GM21529 (cell line): ENCODE results near the gene CALCR.
A peak's percentile ranks its signal among the peaks of the same experiment; 100 is the strongest.

ENCODE experiments used
- ATAC-seq: cut with Tn5 transposase; IDR thresholded peaks from one replicate; pipeline ENCODE4 v1.9.1; 2021; ENCODE audit not compliant: unreplicated experiment

Gene CALCR

DNA sequence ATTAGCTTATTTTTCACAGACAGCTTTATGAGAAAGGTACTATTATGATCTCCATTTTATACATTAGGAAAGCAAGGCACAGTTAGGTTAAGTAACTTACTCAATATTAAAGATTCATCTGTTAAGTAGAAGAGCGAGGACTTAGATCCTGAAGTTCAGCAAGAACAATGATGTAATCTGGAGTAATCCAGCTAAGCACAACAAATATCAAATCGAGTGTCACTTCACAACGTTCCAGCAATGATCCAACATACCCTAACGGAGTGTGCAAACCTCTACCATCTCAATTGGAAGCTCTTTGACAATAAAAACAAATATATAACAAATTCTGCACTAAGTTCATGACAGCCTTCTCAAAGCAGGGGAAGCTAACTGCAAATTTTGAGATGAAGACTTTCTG lies 121.3 kb downstream of the CALCR start:
- ATAC-seq: no peak

DNA sequence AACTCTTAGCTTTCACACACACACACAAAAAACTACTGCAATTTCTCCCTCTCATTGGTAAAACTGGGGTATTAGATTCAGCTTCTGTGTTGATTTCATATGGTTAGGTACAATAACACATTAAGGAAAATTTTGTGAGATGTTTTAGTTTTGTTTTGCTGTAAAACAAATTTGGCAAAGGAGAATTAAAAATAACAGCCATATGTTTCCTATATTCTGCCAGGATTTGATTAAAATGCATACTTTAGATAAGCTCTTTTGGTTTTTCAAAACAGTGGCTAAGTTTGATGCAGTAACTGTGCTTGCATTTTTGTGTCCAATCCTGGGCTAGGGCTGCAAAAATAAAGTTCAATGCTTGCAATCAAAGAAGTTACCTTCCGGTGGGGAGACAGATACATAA lies 126.3 kb downstream of the CALCR start:
- ATAC-seq: no peak

DNA sequence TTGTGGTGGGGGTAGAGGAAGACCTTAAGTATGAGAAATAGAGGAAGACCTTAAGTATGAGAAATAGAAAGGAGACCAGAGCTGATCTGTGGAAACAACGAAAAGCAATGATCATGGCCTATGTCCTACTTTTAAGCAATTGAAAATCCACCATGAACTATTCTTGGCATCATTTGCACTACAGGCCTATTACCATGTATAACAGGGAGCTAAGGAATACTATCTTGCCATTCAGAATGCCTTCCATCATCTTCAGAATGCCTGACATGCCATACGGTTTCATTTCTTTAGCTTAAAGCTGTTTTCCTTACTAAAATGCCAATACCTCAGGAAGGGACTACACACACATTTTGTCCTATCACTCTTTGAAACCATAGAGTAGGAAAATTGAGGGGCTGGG lies 127.0 kb downstream of the CALCR start:
- ATAC-seq: no peak

DNA sequence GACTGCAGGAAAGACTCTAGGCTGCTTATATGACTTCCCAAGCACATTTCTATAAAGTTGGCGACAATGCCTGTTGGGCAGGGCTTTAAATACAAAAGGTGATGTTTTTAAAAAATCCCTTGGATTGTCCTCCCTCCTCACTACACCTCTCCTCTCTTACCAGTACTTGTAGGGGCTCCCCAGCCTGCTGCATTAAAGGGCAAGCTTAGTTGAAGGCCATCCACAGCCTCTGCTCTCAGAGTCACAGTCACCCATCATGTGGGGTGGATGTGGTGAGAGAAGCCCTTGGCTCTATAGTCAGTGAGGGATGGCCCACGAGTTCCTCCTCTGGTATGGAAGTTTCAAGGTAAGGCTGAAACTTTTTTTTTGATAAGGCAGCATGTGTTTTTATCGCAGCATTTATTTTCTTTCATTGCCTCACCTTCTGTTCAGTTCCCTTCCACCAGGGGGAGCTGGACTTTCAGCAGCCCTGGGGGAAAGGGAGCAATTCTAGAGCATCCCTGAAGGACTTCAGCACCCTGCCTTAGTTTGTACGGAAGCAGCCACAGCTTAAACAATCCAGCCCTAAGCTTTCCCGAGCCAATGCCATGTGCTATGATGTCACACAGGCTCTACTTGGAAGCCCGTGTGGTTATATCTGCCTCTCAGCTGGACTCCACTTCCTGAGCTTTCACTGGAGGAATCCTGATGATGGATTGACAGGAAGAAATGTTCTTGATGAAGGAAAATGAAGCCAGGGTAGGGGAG lies 131.9 kb downstream of the CALCR start:
- ATAC-seq: peak; percentile 88

DNA sequence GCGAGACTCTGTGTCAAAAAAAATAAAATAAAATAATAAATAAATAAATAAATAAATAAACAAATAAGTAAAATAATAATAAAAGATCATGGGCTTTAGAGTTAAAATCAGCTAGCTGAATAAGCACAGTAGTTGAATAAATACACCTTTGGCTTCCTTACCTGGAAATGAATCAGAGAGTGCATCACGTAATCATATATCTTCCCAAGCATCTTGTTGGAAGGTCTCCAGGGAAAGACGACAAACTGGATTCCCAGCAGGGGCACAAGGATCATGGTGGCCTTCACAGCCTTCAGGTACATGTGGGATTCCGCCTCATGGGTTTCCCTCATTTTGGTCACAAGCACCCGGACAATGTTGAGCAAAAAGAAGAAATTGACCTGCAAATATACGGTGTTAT lies 138.7 kb downstream of the CALCR start:
- no peak for ATAC-seq

DNA sequence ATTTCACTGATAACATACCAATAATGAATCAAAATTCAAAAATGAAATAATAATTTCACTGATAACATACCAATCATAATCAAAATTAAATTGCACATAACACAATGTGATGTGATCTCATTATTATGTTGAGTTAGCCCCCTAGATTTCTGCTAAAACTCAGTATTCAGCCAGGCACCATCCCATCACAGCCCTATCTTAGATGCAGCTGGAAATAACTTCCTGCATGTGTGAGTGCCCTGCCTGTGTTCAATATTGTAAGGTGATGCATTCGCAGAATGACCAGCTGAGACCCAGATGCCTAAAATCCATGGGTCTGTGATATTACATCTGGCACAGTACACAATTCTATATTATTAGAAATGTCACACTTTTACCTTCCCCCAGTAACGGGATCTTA lies 142.4 kb downstream of the CALCR start:
- ATAC-seq: no peak

DNA sequence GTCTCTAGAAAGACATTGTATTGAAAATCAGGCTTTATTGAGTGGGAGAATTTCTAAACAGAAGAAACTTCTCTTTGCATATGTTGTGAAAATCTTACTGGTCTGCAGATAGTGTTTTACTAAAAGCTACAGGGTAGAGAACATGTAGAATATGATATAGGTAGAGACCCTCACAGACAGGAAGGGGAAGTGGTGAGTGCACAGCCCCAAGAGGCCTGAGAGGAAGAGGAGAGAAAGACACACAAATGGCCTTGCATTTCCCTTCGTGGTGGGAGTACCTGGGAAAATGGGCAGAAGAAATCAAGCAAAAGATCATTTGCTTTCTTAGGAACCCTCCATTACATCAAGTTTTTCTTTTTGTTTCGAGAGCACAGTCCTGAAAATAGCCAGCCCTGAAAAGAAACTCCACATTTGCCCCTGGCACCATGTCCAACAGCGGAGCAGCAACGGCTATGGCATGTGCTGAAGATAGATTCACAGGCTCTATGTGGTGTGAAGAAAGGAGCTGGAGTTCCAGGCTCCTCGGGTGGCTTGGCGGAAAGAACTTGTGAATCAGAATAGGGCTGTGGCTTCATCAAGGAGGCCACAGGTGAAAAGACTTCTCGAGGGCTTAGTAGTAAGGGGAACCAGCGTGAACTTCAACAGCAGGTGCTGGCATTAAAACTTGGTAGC lies 143.5 kb downstream of the CALCR start:
- ATAC-seq: no peak

DNA sequence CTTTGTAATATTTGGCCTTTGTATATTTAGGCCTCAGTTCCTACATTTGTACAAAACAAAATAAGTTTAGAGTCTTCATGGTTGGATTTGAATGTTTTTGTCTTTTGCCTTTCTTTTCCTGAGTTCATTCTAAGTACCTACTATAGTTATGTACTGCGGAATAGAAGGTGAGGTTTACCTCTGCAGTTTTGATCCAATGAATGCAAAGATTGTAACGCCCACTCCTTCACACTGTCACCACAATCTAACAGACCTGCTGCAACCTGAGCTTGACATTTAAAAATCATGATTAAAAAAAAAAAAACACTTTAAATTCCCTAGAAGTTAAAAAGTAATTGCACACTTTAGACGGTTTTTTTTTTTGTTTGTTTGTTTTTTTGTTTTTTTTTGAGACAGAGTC lies 145.0 kb downstream of the CALCR start:
- no peak for ATAC-seq

DNA sequence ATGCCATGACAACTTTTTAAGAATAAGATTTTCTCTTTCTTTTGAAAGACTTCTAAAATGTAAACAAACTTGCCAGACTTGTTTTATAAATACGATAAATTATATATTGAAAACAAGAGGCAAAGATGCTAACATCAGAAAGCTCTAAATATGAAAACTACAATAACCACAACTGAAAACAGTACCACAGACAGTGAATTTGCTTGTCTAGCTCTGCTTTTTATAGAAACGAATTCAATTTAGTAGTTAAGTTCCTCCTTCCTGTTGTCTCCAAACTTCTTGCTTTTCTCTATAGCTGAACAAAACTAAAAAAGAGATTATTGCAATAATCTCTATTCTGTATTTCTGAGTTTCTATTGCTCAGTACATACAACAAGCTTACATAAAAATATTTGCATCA lies 147.4 kb downstream of the CALCR start:
- ATAC-seq: no peak

DNA sequence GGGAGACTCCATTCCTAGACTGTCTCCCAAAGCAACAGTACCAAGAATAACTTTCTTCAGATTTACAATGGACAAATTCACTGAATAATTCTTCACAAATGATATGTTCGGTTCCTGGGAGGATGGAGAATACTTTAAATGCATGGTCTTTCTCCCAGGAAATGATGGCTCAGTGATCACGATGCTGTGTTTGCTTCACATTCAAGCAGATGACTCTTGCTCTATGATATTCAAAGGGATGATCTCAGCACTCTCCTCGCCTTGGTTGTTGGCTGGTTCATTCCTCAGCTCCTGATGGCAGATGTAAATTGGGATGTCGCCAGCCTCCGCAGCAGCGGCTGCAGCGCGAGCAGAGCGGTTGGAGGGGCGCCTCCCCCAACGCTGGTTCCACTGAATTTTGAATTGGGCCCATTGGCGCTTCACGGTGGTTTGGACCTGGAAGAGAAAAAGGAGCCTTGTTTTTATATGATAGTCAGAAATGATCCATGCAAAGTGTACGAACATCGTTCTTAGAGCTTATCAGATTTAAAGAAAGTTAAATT lies 148.3 kb downstream of the CALCR start:
- no peak for ATAC-seq

DNA sequence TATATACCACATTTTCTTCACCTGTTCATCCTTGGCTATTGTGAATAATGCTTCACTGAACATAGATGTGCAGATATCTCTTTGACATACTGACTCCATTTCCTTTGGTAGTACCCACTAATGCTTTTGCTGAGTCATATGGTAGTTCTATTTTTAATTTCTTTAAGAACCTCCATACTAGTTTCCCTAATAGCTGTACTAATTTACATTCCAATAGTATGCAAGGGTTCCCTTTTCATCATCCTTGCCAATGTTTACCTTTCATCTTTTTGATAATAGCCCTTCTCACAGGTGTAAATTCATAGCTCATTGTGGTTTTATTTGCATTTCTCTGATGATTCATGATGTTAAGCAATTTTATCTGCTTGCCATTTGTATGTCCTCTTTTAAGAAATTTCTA lies 159.9 kb downstream of the CALCR start:
- no peak for ATAC-seq

DNA sequence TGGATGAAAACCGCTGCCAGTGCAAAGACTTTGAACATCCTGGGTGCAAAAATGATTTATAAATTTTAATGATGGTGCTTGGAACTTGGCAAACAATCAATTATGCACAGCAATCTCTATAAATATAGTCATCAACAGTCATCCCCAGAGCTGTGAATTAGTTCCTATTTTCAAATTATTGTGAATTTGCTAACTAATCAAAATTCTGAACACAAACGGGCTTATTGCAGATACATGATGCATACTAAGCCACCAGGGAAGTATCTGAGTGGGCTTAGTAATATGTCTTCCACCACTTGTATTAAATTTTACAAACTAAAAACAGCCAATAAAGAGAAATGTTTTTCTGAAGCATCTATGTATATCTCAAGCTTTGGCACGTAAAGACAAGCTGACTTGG lies 165.2 kb downstream of the CALCR start:
- no peak for ATAC-seq

DNA sequence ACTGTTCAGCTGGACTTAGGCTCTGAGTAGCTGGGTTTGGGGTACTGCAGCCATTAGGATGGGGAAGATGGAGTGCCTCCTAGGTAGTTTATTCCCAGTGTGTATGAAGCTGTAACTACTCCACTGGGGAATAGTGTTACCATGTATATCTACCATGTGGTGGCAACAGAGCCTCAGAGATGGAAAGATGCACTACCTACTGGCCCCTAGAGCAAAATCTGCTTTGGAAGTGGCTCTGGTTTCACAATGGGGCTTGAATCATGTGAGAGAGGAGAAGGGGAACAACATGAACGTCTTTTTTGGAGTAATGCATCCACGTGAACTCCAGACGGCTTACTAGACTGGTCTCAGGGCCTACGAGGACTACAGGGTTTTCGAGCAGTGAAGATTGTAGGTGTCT lies 167.3 kb downstream of the CALCR start:
- ATAC-seq: no peak

DNA sequence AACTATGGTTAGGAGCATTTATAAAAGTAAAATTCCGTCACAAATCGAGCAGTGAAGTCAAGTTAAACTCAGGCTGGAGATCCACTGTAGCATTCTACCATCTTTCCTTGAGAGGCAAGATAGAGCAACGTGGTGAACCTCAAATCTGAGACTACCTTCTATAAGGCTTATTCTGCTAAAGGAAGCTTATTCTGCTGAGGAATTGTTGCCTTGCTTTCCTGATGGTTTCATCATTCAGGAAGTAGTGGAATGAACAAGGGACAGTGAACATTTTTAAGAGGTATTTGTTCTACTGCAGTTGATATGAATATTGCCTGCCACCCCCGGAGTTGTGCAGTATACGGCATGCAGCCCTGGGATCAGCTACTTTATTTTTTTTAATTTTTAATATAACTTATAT lies 171.6 kb downstream of the CALCR start:
- ATAC-seq: no peak

DNA sequence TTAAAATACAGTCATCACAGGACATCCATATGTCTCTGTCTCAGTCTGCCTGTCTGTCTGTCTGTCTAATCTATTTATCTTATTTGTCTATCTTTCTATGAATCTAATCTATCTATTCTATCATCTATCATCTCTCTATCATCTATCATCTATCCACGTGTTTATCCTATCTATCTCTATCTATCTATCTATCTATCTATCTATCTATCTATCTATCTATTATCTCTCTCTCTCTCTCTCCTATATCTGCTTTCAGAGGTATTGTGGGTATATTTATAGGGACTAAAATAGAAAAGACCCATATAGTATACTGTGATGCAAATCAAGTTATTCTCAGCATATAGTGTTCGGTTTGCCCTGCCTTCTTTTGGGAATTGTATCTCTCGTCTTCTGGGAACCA lies 174.9 kb downstream of the CALCR start:
- no peak for ATAC-seq

DNA sequence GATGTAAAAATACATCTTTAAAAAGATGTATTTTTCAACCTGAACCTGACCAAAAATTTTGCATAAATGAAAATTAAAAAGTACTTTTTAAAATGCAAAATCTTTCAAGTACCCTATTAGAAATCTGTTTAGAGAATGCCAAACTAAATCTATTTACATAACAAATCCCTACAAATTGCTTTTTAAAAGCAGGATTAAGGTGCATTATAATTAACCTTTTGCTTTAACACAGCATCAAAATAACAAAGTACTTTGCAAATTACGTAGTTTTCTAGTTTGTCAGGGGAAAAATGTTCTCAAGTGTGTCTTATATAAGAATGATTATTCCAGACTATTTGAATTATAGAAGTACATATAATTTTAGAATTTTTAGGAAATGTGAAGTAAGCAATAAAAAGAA lies 181.5 kb downstream of the CALCR start:
- no peak for ATAC-seq

DNA sequence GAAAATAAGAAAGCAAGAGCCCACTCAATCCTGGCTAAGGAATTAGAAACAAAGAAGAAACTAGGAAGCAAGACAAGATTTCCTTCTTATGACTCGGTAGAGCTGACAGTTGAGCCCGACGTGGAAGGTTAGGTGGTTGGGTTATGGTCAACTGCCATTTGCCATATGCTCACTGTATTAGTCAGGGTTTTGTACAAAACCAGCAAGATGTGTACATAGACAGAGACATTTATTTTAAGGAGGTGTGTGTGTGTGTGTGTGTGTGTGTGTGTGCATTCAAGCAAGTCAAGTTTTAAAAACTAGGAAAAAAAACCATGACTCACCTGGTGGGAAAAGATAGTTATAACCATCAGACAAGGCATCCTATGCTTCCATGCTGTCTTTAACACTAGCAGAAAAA lies 183.9 kb downstream of the CALCR start:
- ATAC-seq: no peak

DNA sequence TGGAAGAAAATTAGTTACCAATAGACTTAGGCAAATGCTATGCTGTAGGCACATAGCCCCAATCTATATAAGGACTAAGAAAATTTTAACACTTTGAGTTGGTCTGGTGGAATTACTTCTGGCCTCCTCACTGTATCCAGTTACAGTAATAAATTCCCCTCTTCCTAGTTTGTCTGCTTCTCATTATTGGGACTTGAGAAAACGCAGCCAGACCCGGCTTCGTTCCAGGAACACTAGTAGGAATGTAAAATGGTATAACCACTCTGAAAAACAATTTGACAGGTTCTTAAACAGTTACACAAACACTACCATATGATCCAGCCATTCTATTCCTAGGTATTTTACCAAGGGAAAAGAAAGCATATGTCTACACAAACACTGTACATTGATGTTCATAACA lies 192.2 kb downstream of the CALCR start:
- ATAC-seq: no peak

DNA sequence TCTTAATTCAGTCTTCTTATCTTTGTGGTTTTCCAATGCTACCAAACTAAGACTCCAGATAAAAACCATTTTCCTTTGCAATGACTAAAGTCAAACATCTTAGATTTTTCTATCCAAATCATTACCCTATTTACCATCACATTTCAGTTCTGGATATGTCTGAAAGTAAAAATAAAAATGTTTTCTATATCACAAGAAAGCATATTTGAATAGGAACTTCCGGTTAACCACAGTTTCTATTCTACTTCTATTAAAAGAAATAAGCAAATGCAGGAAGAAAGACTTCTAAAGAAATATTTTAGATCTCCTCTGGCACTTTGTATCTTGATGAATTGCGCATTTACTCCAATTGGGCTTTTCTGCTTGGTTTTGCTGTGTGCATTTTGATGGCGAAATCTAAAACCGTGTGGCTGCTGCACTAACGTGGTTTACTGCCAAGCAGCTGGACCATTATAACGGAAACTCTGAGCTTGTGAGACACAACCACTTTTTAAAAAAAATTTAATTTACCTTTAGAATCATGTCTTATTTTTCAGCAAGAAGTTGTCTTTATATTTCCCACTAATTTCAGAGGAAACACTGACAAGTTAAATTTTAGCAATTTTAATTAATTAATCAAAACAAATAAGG lies 196.3 kb downstream of the CALCR start:
- peak; percentile 60 for ATAC-seq

DNA sequence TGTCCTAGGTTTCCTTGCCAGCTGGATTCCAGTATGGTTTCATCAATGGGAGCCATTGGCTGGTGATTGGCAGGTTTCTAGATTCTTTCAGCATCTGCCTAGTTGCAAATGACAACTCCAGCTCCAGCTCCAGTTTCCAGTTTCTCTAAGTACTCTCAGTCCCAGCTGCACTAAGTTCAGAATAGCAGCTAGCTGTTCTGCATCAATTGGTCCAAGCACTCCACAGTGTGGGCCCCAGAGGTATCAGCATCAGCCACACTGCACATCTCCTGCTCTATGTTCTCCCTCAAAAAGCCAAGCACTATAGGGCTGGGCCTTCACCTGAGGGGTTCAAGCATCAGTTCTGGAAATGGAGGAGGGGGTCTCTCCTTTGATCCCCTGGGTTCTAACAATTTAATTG lies 198.9 kb downstream of the CALCR start:
- ATAC-seq: no peak
